ENCODE data around the gene MLC1. TPM values are rescaled to one million over a fixed set of nuclear protein-coding genes. Genes with fewer than 3 reads are reported as not detected.

The MLC1 gene
- total RNA-seq, 2 experiments from 2014 or later = 0.16 TPM; not detected in 1

DNA sequence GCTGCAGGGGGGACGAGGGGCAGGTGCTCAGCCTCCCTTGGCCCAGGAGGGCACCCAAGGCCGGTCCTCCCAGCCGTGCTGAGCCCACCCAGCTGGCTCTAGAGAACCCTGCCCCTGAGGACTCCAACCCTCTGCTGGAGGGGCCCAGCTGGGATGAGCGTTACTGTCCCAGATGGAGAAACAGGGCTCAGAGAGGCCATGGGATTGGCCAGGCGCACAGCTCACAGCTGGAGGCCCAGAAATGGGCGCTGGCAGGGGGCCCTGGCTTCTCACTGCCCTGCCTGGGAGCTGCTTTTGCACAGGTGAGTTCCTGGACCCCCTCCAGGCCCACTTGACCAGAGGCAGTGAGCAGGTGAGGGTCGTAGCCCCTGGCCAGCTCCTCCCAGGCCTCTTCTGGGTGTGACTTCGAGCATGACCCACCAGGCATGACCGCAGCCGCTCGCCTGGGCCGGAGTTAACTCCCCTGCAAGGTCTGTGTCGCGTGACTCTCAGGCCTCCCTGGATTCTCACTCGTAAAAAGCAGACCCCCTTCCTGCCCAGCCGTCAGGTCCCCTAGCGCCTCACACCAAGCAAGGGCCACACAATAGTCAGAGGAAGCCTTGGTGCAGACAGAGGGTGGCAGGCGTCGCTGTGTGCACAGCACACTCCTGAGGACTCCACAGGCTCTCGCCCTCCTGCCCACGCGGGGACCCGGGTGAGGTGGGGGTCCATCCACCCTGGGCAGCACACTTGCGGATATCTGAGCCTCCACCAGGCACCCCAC lies 52.9 kb downstream of the MLC1 start:
- intact Hi-C loops (cut with micrococcal nuclease; ENCODE audit: unreplicated experiment) = loop anchor here (5.0 kb wide), 2 partner anchors 40 to 55 kb away; no protein-coding TSS in a partner anchor
- BruUV-seq (replicated peaks) = no TSS peak
- H3K4me1 ChIP-seq (ENCODE audit: insufficient read depth, low read length, poor library complexity, severe bottlenecking) = peaks cover 7% of the 10 kb centered on the region
- no peaks in the 10 kb centered on the region for H3K79me2 ChIP-seq (ENCODE audit: insufficient read depth, low read depth, low read length)
- no peak overlapping the region for H2AFZ ChIP-seq (ENCODE audit: low read length)
- POLR2A ChIA-PET = interaction anchor here (0.6 kb wide), 1 partner anchor 74 kb away, joined by 3 read pairs; no protein-coding TSS in a partner anchor
- no peaks in the 10 kb centered on the region for H4K20me1 ChIP-seq (ENCODE audit: insufficient read depth, low read length)
- no peaks in the 10 kb centered on the region for H3K36me3 ChIP-seq (ENCODE audit: insufficient read depth, low read length)
- TF ChIP-seq EZH2phosphoT487 (IDR thresholded peaks at IDR 0.05; ENCODE audit: borderline replicate concordance, low read depth, low read length) = no peak
- TF ChIP-seq, protein P1, sequence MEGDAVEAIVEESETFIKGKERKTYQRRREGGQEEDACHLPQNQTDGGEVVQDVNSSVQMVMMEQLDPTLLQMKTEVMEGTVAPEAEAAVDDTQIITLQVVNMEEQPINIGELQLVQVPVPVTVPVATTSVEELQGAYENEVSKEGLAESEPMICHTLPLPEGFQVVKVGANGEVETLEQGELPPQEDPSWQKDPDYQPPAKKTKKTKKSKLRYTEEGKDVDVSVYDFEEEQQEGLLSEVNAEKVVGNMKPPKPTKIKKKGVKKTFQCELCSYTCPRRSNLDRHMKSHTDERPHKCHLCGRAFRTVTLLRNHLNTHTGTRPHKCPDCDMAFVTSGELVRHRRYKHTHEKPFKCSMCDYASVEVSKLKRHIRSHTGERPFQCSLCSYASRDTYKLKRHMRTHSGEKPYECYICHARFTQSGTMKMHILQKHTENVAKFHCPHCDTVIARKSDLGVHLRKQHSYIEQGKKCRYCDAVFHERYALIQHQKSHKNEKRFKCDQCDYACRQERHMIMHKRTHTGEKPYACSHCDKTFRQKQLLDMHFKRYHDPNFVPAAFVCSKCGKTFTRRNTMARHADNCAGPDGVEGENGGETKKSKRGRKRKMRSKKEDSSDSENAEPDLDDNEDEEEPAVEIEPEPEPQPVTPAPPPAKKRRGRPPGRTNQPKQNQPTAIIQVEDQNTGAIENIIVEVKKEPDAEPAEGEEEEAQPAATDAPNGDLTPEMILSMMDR (conservative IDR thresholded peaks at IDR 0.05; ENCODE audit: low read length) = no peak
- no peaks in the 10 kb centered on the region for H3K9me3 ChIP-seq (ENCODE audit: low read length)
- no peaks in the 10 kb centered on the region for H3K9me2 ChIP-seq (ENCODE audit: insufficient read depth, low read length)
- no peak overlapping the region for H3K4me2 ChIP-seq (ENCODE audit: low read length)
- CTCF ChIA-PET (ENCODE audit: unreplicated experiment) = no interaction called here
- H3K4me3 ChIP-seq (ENCODE audit: low read depth, low read length, poor library complexity, severe bottlenecking) = no peak overlapping the region
- H3K27ac ChIP-seq (ENCODE audit: low read depth, low read length, poor library complexity, severe bottlenecking) = no peak overlapping the region
- no peak for DNase-seq (ENCODE audit: low spot score)

DNA sequence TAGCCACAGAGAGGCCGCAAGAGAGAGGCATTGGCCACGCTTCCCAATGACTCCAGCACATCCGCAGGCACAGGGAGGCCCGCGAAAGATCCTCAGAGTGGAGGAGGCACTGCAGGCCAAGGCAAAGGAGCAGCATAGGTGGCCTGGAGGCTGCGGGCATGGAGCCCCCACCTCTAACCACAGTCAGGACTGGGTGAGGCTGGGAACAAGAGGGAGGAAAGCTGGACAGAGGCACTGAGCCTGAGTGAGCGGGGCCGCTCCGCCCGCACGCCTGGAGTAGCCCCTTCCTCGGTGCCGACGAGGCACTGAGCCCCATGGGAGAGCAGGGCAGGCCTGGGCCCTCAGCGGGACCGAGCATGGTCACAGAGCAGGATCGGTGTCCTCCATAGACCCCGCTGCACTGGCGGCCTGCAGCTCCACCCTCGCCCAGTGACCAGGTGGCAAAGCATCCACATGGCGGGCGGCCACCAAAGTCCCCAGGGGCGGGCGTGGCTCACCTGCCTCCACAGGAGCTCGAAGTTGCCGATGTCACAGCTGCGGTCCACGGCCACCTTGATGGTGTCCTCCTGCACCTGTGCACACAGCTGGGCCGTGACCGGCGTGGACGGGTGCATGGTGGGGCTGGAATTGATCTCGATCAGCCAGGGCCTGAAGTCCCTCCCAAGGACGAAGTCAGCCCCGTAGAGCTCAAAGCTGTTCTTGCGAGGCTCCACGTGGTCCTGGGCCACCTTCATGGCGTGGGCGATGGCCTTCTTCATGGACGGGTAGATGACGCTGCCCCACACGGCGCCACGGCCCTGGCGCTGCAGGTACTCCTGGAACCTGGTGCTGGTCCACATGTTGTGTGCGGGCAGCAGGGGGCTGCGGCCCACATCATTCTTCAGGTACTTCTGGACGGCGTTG lies 53.8 kb downstream of the MLC1 start:
- no peaks in the 10 kb centered on the region for H4K20me1 ChIP-seq (ENCODE audit: insufficient read depth, low read length)
- H3K4me1 ChIP-seq (ENCODE audit: insufficient read depth, low read length, poor library complexity, severe bottlenecking) = peaks cover 7% of the 10 kb centered on the region
- no peaks in the 10 kb centered on the region for H3K79me2 ChIP-seq (ENCODE audit: insufficient read depth, low read depth, low read length)
- no peak overlapping the region for H3K4me3 ChIP-seq (ENCODE audit: low read depth, low read length, poor library complexity, severe bottlenecking)
- no peaks in the 10 kb centered on the region for H3K9me3 ChIP-seq (ENCODE audit: low read length)
- H3K9me2 ChIP-seq (ENCODE audit: insufficient read depth, low read length) = no peaks in the 10 kb centered on the region
- ChIA-PET POLR2A (interaction anchor here (0.6 kb wide), 1 partner anchor 75 kb away, joined by 3 read pairs; no protein-coding TSS in a partner anchor), CTCF (ENCODE audit: unreplicated experiment) (interaction anchor here (0.8 to 1.4 kb wide), 2 partner anchors 72 to 100 kb away, joined by 3 to 8 read pairs; no protein-coding TSS in a partner anchor)
- intact Hi-C loops (cut with micrococcal nuclease; ENCODE audit: unreplicated experiment) = loop anchor here (2.0 to 5.0 kb wide), 3 partner anchors 39 to 265 kb away; no protein-coding TSS in a partner anchor
- no peak overlapping the region for H3K4me2 ChIP-seq (ENCODE audit: low read length)
- no TSS peak for BruUV-seq (replicated peaks)
- no peaks in the 10 kb centered on the region for H3K36me3 ChIP-seq (ENCODE audit: insufficient read depth, low read length)
- TF ChIP-seq EZH2phosphoT487 (IDR thresholded peaks at IDR 0.05; ENCODE audit: borderline replicate concordance, low read depth, low read length) = no peak
- TF ChIP-seq, protein P1 (conservative IDR thresholded peaks at IDR 0.05; ENCODE audit: low read length) = no peak
- no peak overlapping the region for H3K27ac ChIP-seq (ENCODE audit: low read depth, low read length, poor library complexity, severe bottlenecking)
- no peak for DNase-seq (ENCODE audit: low spot score)
- no peak overlapping the region for H2AFZ ChIP-seq (ENCODE audit: low read length)

Measured in OCI-LY7 (cell line).